HUES6 (cell line): ENCODE data around the gene SEMA3E.
"Not testable (repeated sequence)": the region's sequence is repeated elsewhere in the genome, so short reads cannot be mapped to it uniquely, and the experiment has no call there.

Source experiments
- H3K27ac ChIP-seq: 2 replicates; pipeline ENCODE4 v1.7.0; 2013; ENCODE audit warnings: low read depth, mild to moderate bottlenecking, low read length, inconsistent platforms
- H3K27me3 ChIP-seq: 2 replicates; pipeline ENCODE4 v1.6.1; 2013; ENCODE audit warnings: low read length; ENCODE audit not compliant: control insufficient read depth, insufficient read depth
- H3K36me3 ChIP-seq: 2 replicates; pipeline ENCODE4 v1.6.1; 2013; ENCODE audit warnings: low read length; ENCODE audit not compliant: control insufficient read depth, insufficient read depth
- H3K4me1 ChIP-seq: 2 replicates; pipeline ENCODE4 v1.6.1; 2013; ENCODE audit warnings: low read length; ENCODE audit not compliant: control insufficient read depth, insufficient read depth
- H3K4me3 ChIP-seq: 2 replicates; pipeline ENCODE4 v1.5.1; 2013; ENCODE audit warnings: low read depth, low read length
- H3K9ac ChIP-seq: one replicate; pipeline ENCODE4 v1.6.1; 2013; ENCODE audit warnings: mild to moderate bottlenecking, low read length
- H3K9me3 ChIP-seq: 2 replicates; pipeline ENCODE4 v1.6.1; 2013; ENCODE audit warnings: low read depth, low read length; ENCODE audit not compliant: control insufficient read depth, insufficient read depth

Gene SEMA3E

DNA sequence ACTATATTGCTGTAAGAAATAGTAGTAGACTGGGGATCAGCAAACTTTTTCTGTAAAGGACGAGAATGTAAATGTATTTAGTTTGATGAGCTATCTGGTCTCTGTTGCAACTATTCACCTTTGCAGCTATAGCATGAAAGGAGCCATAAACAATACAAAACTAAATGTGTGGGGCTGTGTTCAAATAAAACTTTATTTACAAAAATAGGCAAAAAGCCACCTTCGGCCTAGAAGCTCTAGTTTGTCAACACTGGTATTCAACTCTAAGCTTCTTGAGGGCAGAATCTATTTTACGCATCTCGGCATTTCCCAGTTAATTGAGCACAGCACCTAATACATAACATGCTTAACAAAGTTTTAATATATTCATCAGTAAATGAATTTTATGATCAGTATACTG, 181.4 kb downstream of the SEMA3E start:
- Histone ChIP-seq H3K36me3 (peaks cover 17% of the 10 kb centered on the region), H3K9me3 (no peaks in the 10 kb centered on the region), H3K4me1 (peaks cover 6% of the 10 kb centered on the region), H3K27ac (peak overlapping the region; percentile 22; the same call in 1 of the 2 replicates), H3K27me3 (no peaks in the 10 kb centered on the region), H3K4me3 (no peak overlapping the region), H3K9ac (no peak overlapping the region)

DNA sequence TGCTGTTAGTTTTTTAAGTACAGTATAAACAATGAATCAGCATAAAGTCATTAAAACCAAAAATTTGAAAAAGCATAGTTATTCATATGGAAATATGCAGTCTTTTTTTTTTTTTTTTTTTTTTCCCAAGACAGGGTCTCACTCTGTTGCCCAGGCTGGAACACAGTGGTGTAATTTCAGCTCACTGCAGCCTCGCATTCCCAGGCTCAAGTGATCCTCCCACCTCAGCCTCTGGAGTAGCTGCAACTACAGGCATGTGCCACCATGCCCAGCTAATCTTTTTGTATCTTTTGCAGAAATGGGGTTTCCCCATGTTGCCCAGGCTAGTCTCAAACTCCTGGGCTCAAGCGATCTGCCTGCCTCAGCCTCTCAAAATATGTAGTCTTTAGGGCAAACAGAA, 182.0 kb downstream of the SEMA3E start:
- Histone ChIP-seq H3K4me3 (no peak overlapping the region), H3K9ac (no peak overlapping the region), H3K36me3 (peaks cover 19% of the 10 kb centered on the region), H3K27me3 (no peaks in the 10 kb centered on the region), H3K4me1 (peaks cover 6% of the 10 kb centered on the region), H3K27ac (peak overlapping the region; percentile 22; the same call in 1 of the 2 replicates), H3K9me3 (no peaks in the 10 kb centered on the region)

DNA sequence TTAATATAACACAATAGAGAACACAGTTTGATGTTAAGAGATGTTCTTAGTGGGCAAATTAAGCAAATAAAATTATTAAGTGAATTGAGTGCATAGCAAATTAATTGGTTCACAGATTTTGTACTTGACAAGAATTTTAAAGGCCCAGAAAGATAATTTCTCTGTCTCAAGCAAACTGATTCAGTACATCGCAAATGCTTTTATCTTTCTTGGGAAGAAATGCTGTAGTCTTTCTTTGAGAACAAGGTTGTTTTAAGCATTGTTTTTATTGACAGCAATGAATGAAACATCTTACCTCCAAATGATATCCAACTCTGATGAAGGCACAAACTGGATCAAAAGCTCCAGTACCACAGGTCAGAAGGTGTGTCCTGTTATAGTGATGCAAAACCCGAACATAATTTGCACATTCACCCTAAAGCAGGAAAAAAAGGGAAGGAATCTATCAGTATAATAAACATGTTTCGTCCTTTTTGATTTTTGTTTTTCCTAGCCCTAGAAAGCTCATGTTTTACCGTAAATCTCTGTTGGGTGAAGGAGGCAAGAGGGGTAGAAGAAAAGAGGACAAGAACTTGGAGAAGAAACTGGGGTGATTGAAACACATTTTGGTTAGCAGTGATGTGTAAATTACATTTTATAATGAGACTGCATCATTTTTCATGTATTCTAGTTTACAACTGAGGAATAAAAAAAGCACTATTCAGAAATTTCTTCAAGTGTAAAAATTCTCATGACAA, 182.6 kb downstream of the SEMA3E start:
- Histone ChIP-seq H3K9ac (no peak overlapping the region), H3K9me3 (no peaks in the 10 kb centered on the region), H3K27me3 (no peaks in the 10 kb centered on the region), H3K36me3 (peaks cover 22% of the 10 kb centered on the region), H3K4me3 (no peak overlapping the region), H3K27ac (no peak overlapping the region; the same call in 1 of the 2 replicates), H3K4me1 (peaks cover 6% of the 10 kb centered on the region)

DNA sequence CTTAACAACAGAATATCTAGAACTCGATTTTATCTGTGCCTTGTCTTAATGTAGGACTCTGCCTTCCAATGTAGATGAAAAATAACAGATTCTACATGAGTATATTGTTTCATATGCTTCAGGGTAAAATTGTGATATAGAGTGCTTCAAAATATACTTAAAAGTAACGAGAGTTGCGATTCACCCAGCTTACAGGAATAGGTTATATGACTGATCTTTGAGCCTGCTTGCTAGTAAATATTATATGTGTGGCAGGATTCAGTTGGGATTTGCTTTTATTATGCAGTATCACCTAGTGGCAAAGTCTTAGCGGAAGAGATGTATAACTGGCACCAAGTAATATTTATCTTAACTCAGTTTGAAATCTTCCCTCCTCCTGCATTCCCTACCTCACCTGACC, 183.3 kb downstream of the SEMA3E start:
- Histone ChIP-seq H3K4me1 (peaks cover 6% of the 10 kb centered on the region), H3K9ac (no peak overlapping the region), H3K9me3 (no peaks in the 10 kb centered on the region), H3K27ac (peak overlapping the region; percentile 21; the same call in 1 of the 2 replicates), H3K4me3 (peak overlapping the region; percentile 34), H3K36me3 (peaks cover 30% of the 10 kb centered on the region), H3K27me3 (no peaks in the 10 kb centered on the region)

DNA sequence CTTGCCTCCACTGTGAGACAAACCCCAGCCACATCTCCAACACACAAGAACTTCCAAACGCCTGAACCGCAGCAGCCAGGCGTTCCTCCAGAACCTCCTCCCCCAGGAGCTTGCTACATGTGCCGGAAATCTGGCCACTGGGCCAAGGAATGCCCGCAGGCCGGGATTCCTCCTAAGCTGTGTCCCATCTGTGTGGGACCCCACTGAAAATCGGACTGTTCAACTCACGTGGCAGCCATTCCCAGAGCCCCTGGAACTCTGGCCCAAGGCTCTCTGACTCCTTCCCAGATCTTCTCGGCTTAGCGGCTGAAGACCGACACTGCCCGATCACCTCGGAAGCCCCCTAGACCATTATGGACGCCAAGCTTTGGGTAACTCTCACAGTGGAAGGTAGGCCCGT, 187.1 kb downstream of the SEMA3E start:
- H3K27me3 ChIP-seq, H3K27ac ChIP-seq, H3K9me3 ChIP-seq: not testable (repeated sequence)
- H3K9ac ChIP-seq = peak overlapping the region; percentile 95
- H3K36me3 ChIP-seq = peaks cover 37% of the 10 kb centered on the region
- peak overlapping the region; percentile 71 for H3K4me3 ChIP-seq
- H3K4me1 ChIP-seq = peaks cover 21% of the 10 kb centered on the region

DNA sequence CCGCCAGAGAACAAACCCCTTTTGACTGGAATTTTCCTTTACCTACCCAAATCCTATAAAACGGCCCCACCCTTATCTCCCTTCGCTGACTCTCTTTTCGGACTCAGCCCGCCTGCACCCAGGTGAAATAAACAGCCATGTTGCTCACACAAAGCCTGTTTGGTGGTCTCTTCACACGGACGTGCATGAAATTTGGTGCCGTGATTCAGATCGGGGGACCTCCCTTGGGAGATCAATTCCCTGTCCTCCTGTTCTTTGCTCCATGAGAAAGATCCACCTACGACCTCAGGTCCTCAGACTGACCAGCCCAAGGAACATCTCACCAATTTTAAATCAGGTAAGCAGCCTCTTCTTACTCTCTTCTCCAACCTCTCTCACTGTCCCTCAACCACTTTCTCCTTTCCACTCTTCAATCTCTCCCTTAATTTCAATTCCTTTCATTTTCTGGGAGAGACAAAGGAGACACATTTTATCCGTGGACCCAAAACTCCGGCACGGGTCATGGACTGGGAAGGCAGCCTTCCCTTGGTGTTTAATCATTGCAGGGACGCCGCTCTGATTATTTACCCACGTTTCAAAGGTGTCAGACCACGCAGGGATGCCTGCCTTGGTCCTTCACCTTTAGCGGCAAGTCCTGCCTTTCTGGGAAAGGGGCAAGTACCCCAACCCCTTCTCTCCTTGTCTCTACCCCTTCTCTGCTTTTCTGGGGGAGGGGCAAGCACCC, 188.8 kb downstream of the SEMA3E start:
- H3K36me3 ChIP-seq = peaks cover 29% of the 10 kb centered on the region
- H3K4me1 ChIP-seq = peaks cover 32% of the 10 kb centered on the region
- peak overlapping the region; percentile 98 for H3K27ac ChIP-seq
- peak overlapping the region; percentile 100 for H3K9ac ChIP-seq
- peak overlapping the region; percentile 92 for H3K4me3 ChIP-seq
- not testable (repeated sequence) for H3K27me3 ChIP-seq, H3K9me3 ChIP-seq

DNA sequence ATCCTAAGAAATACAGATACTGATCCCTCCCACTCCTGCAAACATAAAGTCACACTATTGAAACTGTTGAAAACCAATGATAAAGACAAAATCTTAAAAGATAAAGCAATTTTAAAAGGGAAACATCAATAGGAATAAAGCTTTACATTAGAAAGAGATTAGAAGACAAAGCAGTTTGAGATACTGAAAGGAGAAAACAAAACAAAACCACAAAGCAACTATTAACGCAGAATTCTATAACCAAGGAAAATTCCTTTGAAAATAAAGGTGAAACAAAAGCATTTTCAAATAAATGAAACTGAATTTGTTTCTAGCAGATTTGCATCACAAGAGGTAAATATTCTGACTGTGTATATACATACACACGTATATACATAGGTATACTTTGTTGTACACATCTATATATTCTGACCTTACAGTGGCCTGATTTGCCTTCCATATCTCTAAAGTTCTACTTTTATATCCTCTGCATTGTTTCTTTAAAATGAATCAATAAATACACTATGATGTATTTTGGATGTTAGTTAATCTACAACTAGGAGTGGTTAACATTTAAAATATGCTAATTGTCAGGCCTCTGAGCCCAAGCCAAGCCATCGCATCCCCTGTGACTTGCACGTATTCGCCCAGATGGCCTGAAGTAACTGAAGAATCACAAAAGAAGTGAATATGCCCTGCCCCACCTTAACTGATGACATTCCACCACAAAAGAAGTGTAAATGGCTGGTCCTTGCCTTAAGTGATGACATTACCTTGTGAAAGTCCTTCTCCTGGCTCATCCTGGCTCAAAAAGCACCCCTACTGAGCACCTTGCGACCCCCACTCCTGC, 189.6 kb downstream of the SEMA3E start:
- H3K4me3 ChIP-seq = peak overlapping the region; percentile 92
- peak overlapping the region; percentile 98 for H3K27ac ChIP-seq

DNA sequence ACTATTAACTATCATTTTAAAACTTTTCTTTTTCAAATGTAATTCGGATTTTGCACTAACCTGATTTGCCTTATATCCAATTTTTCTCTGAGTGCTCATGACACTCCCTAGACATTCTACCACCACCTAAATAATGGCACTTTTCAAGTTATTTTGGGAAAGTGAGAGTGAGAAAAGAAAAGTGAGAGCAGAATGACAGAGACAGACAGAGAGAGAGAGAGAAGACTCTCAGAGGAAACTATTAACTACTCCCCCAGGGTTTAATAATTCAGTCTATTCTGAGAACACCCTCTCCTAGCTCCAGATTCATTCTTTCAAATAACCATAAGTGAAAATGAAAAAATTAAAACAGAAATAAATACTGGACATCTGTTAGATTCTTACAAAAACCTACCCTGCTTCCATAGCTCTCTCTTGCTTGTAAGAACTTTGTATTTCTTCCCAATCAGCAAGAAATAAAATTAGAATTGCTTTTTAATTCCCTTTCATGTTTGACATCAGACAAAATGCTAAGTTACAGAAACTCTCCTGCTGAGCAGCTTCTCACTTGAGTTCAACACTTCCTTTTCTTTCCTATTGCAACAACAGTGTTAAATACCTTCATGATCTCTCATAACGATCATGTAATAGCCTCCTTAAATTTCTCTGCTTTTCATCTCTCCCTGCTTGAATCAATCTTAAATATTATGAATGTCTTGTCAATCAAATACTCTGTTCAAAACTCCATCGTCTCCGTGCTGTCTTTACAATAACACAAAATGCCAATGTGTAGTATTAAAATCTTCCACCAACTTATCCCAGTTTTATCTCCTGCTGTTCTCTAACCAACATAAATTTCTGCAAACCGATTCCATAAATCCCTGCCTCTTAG, 191.7 kb downstream of the SEMA3E start:
- Histone ChIP-seq H3K4me1 (peaks cover 40% of the 10 kb centered on the region), H3K9ac (peak overlapping the region; percentile 43), H3K9me3 (no peaks in the 10 kb centered on the region), H3K4me3 (peak overlapping the region; percentile 43), H3K36me3 (peaks cover 20% of the 10 kb centered on the region), H3K27ac (peak overlapping the region; percentile 84), H3K27me3 (no peaks in the 10 kb centered on the region; the same call in 1 of the 2 replicates)

More for the DNA sequence above, 189.6 kb downstream of the SEMA3E start:
- H3K36me3 ChIP-seq = peaks cover 29% of the 10 kb centered on the region
- H3K27me3 ChIP-seq, H3K9me3 ChIP-seq: not testable (repeated sequence)
- peaks cover 37% of the 10 kb centered on the region for H3K4me1 ChIP-seq
- H3K9ac ChIP-seq = peak overlapping the region; percentile 100

DNA sequence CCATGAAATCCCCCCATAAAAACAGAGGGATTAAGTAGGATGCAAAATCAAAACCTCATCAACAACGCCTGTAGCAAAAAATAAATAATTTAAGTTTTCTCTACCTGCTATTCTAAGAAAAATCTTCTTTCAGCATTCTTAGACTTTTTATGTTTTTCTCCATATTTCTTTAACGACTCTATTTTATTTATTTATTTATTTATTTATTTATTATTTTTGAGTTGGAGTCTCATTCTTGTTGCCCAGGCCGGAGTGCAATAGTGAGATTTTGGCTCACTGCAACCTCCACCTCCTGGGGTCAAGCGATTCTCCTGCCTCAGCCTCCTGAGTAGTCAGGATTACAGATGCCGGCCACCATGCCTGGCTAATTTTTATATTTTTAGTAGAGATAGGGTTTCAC, 192.5 kb downstream of the SEMA3E start:
- Histone ChIP-seq H3K27ac (peak overlapping the region; percentile 42; the same call in 1 of the 2 replicates), H3K4me3 (no peak overlapping the region), H3K4me1 (peaks cover 49% of the 10 kb centered on the region), H3K9ac (no peak overlapping the region), H3K36me3 (peaks cover 15% of the 10 kb centered on the region), H3K27me3 (no peaks in the 10 kb centered on the region; the same call in 1 of the 2 replicates), H3K9me3 (no peaks in the 10 kb centered on the region)

DNA sequence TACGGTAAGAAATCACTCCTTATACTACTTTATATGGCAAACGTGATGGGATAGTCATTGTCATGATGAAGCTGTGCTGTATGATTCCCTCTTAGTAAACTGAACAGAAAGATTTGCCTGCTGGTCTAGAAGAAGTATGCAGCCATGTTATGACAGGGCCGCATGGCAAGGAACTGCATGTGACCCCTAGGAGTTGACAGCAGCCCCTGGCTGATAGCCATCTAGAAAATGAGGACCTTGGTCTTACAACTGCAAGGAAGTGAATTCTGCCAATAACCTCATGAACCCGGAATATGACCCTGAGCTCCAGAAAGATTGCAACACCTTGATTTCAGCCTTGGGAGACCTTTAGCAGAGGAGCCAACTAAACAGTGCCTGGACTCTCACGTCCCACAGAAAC, 193.3 kb downstream of the SEMA3E start:
- Histone ChIP-seq H3K27ac (peak overlapping the region; percentile 42; the same call in 1 of the 2 replicates), H3K4me1 (peaks cover 57% of the 10 kb centered on the region), H3K9me3 (no peaks in the 10 kb centered on the region), H3K4me3 (no peak overlapping the region), H3K27me3 (no peaks in the 10 kb centered on the region; the same call in 1 of the 2 replicates), H3K9ac (peak overlapping the region; percentile 7), H3K36me3 (peaks cover 7% of the 10 kb centered on the region)
